GM12874 (cell line): Measurements from ENCODE around the gene PDIA2.
A peak's percentile ranks its signal among the peaks of the same experiment; 100 is the strongest.

ENCODE experiments used
- TF ChIP-seq, protein P1 (sequence below): IDR thresholded peaks from 2 replicates; pipeline ENCODE4 v1.5.1; 2011; ENCODE audit warnings: low read depth, mild to moderate bottlenecking, control low read depth, low read length, moderate library complexity; ENCODE audit not compliant: insufficient read depth

The PDIA2 gene

DNA sequence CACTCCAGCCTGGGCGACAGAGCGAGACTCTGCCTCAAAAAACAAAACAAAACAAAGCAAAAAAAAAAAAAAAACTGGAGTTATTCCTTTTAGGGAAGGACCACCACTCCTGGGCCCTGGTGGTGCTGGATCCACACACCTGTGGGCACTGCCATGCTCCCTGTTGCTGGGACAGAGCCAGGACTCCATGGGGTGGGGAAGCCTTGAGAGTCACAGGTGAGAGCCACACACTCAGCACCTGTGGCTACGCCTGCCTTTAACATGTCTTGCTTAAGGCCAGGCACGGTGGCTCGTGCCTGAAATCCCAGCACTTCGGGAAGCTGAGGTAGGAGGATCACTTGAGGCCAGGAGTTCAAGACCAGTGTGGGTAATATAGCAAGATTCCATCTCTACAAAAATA lies 18.3 kb downstream of the PDIA2 start:
- TF ChIP-seq, protein P1, sequence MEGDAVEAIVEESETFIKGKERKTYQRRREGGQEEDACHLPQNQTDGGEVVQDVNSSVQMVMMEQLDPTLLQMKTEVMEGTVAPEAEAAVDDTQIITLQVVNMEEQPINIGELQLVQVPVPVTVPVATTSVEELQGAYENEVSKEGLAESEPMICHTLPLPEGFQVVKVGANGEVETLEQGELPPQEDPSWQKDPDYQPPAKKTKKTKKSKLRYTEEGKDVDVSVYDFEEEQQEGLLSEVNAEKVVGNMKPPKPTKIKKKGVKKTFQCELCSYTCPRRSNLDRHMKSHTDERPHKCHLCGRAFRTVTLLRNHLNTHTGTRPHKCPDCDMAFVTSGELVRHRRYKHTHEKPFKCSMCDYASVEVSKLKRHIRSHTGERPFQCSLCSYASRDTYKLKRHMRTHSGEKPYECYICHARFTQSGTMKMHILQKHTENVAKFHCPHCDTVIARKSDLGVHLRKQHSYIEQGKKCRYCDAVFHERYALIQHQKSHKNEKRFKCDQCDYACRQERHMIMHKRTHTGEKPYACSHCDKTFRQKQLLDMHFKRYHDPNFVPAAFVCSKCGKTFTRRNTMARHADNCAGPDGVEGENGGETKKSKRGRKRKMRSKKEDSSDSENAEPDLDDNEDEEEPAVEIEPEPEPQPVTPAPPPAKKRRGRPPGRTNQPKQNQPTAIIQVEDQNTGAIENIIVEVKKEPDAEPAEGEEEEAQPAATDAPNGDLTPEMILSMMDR = no peak

DNA sequence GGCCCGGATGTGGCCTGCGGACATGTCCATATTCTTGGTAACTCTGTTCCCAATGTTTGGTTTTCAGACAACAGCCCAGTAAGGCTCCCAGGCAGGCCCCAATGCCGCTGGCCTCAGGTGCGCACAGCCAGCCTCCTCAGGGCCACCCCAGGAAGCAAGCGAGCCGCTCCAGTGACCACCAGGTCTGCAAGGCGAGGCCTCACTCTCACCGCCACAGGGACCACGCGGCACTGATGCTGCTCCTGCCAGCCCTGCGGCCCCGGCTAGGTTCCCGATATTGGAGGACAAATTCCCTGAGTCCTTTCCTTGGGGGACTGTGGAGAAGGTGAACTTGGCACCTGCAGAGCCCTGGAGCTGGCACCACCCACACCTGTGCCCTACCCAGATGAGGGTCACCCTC lies 19.0 kb downstream of the PDIA2 start:
- TF ChIP-seq, protein P1 = no peak

DNA sequence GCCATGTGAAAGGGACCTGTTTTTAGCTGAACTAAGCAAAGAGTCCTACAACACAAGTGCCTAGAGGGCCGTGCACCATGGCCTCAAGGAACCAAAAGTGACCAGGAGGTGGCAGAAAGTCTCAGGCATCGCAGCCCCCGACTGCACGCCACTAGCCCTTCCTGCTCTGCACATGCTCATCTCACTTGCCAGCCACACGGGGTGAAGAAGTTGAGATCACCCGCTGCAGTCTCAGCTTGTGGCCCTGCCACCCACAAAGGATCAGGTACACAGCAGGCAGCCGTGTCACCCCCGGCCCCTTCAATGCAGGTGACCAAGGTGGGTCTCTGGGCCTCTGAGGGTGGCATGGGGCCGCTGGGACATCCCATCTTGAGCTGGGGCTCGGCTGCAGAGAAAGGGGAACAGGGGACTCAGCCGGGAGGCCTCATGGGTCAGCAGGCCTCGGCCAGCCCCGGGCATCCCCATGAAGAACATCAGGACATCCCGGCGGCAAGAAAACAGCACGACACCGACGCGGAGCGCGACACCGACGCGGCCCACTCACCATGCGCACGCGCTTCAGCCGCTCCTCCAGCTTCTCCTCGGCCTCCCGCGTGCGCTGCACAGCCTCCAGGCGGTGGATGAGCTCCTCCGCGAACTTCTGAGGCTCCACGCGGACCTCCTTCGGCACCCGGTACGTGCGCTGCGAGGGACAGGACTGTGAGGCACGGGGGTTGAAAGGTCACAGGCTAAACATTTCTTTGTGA lies 21.0 kb downstream of the PDIA2 start:
- TF ChIP-seq, protein P1 = peak; percentile 10; the same call in 1 of the 2 replicates

DNA sequence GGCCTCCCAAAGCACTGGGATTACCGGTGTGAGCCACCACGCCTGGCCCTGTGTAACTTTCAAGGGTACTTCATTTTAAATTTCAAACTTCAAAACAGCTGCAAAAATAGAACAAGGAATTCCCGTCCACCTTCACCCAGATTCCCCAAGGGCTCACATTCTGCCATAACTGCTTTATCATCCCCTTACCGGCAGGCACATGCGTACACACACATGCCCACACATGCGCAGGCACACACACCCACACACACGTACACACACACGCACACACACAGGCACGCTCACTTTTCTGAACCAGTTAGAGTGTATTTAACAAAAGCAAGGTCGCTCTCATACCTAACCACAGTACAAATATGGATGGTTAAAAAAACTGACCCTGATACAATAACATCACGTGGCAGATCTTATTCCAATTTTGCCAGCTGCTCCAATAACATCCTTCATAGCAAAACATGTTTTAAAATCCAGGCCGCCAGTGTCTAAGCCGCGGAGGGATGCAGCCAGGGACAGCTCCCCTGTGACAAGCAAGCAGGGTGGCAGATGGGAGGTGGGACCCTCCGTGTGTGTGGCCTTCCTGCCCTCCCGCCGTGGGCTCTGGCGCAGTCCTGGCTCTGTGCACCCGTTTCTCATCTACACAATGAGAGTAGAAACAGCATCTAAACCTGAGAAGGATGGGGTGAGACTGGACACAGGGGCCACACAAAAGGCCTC lies 23.1 kb downstream of the PDIA2 start:
- TF ChIP-seq, protein P1 = no peak

DNA sequence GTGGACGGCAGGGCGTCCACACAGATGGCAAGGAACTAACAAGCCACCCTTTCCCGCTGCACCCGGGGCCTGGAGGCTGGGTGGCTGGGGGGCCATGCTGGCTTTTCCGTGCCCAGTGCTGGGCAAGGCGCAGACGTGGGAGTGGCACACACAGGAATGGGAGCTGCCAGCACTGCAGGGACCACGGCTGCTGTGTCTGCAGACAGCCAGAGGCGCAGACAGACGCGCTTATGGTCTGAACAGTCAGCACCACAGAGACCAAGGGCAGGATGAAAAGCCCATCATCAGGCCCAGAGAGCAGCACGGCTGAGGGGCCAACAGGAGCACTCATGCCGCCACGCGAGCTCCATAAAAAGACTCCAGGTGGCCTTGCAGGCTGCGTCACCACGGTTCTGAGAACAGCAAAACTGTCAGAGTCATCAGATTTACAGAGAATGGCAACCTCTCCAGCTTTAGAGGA lies 24.0 kb downstream of the PDIA2 start:
- TF ChIP-seq, protein P1 = no peak

DNA sequence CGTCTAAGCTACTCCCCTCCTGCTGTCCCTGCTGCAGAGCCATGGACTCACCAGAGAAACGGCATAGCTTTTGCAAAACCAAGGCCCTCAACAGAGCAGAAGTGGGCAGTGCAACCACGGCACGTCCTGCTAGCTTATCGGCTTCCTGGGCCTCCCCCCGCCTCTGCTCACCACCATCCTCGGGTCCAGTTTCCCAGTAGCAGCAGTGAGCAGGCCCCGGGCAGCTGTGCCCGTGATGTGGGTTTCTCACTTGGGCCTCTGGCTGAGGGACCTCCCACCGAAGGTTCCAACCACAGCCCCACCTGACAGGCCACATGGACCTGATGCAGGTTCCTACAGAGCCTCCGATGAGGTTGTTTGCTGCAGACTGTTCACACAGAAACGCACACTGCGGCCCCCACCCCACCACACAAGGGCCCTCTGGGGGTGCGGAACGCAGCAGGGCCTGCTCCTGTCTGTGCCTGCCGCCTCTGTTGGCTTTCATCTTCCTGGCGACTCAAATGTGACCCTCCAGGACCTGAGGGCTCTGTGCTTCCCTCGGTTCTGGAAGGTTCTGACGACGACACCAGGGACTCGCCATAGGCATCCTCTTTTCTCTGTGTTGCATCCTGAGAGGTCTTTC lies 24.8 kb downstream of the PDIA2 start:
- TF ChIP-seq, protein P1 = no peak

DNA sequence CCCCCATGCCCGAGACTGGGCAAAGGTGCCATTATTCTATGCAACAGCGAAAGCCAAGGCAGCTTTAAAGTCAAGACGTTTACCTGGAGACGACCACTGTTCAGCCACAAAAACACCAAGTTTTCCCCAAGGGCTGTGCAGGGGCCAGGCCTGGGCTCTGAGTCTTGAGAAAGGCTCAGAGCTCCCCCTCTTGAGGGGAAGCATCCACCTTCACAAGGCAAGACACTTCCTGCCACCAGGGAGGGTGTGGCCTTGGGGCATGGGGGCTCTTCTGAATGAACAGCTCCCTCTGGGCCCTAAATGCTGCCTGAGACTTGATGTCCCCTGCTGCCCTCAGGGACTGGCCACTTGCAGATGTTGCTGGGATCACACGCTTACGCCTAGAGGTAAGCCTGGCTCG lies 26.5 kb downstream of the PDIA2 start:
- TF ChIP-seq, protein P1 = no peak
